ENCODE results near the gene GABBR2.

The GABBR2 gene

DNA sequence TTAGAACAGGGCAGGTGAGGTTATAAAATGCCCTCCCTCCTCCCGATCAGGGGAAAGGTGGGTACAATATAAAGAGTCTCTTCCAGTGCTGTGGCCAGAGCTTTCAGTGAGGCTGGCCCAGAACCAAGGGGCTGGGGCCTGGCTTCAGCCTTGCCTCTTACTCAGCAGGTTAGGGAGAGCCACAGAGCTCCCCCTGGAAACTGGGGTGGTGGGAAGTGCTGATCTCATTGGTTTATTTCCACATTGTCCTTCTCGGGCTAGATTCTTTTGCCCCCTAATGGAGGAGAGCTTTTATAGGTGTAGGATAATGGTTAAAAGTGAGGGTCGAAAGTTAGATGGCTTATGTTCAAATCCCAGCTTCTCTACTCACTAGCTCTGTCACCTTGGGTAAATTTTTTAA lies 266.6 kb downstream of the GABBR2 start:
- DNase-seq (ENCODE audit: low read depth in 2 of 2), result no peak

- DNase-seq (ENCODE audit: low read depth in 2 of 2), result no peak
Observed at GRCh38 chr9:98438666-98439065, 270.1 kb downstream of the GABBR2 start.

- no peak for DNase-seq (ENCODE audit: low read depth in 2 of 2)
Observed at GRCh38 chr9:98437458-98438034, 271.2 kb downstream of the GABBR2 start.

- no peak for DNase-seq (ENCODE audit: low read depth in 2 of 2)
Observed at GRCh38 chr9:98432960-98433359, 275.8 kb downstream of the GABBR2 start.

DNA sequence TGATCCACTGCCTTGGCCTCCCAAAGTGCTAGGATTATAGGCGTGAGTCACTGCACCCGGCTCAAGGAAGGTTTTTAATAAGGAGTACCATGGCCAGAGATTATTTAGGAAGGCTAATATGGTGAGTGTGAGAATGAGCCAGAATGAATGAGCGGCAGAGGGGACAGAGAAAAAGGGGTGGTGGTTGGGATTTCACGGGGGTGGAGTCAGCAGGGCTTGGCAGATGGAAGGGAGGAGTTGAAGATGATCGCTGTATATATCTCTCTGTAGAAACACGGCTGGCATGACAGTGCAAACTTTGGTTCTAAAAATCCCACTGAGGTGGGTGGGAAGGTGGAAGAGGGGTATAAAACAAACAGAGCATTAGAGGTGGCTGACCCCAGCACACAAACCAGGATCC lies 276.6 kb downstream of the GABBR2 start:
- no peak for DNase-seq (ENCODE audit: low read depth in 2 of 2)

DNA sequence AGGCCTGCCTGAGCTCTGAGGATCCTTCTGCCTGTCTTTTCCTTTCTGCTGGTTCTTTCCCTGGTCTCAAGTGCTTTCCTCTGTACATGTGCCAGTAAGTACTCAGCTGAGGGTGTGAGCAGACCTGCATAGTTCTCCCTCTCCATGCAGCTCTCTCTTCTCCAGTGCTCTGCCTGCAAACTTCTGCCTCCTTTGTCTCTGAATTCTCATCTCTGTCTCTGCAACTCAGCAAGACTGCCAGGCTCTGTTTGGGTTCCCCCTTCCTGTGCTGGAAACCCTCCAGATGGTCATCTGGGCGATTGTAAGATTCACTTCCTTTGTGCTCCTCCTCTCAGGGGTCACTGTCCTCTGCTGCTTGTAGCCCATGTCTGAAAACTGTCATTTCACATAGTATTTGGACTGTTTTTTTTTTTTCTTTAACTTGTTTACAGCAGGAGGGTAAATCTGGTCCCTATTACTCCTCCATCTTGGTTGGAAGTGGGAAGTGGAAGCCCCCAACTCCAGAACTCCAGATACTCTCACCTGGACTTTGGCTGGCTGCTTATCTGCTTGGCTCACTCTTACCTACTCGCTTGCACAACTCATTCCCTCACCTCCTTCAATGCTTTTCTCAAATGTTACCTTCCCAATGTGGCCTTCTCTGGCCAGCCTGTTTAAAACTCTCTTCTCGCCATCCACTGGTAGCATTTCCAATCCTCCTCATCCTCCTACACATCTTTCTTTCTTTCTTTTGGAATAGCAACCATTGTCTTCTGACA lies 278.0 kb downstream of the GABBR2 start:
- DNase-seq (ENCODE audit: low read depth in 2 of 2), result no peak

DNA sequence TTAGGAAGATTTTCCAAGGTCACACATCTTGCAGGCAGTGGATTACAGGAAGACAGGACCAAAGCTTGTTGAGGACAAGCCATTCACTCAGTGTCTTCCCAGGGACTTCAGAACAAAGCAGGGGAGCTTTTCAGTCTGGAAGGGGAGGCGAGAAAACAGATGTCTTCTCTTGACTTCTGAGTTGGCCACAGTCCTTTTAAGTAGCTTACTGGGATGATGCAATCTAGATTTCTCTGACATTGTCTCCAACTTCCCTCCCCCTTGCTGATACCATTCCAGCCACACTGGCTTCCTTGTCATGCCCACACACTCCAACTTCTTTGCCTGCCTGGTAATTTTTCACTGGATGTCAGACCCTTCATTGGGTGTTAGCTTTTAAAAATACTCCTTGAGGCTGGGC lies 279.1 kb downstream of the GABBR2 start:
- DNase-seq (ENCODE audit: low read depth in 2 of 2), result peak; percentile 38 to 46

DNA sequence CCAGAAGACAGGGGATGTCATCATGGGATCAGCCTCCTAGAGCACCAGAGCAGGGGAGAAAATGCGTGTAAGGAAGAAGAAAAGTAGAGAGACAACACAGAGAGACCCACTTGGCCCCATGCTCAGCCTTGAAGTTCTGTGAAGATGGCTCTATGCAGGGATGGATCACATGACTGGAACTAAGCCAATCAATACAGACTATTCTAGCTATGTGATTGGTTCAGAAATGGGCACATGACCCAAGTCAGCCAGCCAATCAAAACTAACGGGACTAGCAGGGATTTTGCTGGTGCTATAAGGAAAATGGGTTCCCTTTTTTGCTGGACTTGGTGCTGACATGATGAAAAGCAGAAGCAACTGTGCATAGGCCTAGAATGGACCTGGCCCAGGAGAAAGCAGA lies 280.3 kb downstream of the GABBR2 start:
- no peak for DNase-seq (ENCODE audit: low read depth in 2 of 2)

DNA sequence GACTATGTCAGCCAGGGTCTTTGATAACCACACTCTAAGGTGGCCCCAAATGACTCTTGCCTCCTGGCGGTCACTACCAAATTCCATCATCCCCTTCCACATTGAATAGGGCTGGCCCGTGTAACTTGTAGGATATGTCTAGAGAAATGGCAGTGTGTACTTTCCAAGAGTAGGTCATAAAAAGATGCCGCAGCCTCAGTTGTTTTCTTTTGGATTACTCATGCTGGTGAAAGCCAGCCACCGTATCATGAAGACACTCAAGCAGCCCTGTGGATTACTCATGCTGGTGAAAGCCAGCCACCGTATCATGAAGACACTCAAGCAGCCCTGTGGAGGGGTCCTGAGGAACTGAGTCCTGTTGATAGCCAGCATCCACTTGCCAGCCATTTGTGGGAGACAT lies 281.2 kb downstream of the GABBR2 start:
- DNase-seq (ENCODE audit: low read depth in 2 of 2), result no peak

DNA sequence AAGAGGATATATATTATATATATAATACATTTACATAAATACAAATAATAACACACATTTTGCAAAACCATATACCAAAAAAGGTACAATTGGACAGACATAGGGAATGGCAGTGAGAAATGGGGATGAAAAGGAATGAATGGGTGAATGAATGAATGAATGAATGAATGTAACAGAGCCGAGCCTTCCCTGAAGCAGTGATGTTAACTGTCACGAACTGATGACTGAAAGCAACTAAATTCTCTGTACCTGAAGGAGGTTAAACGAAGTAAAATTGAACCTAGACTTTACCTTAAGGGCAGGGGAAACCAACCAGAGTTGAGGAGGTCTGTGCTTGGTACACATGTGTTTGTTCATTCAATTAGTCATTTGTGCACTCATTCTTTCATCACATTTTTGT lies 283.7 kb downstream of the GABBR2 start:
- no peak for DNase-seq (ENCODE audit: low read depth in 2 of 2)

DNA sequence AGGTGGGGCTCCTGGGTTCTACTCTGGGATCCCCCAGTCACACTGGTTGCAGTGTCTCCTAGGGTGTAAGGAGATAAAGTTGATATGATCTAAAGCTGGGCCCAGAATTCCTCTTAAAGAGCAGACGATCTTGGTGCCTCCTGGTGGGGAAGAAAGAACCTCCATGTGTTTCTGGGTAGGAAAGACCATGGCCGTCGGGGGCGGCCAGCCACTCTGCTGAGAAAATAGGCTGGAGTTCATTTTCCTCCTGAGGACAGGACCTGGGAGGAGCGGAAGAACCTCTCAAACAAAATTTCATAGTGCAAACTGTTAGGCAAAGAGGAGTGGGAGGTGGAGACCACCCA lies 289.5 kb downstream of the GABBR2 start:
- DNase-seq (ENCODE audit: low read depth in 2 of 2), result no peak

DNA sequence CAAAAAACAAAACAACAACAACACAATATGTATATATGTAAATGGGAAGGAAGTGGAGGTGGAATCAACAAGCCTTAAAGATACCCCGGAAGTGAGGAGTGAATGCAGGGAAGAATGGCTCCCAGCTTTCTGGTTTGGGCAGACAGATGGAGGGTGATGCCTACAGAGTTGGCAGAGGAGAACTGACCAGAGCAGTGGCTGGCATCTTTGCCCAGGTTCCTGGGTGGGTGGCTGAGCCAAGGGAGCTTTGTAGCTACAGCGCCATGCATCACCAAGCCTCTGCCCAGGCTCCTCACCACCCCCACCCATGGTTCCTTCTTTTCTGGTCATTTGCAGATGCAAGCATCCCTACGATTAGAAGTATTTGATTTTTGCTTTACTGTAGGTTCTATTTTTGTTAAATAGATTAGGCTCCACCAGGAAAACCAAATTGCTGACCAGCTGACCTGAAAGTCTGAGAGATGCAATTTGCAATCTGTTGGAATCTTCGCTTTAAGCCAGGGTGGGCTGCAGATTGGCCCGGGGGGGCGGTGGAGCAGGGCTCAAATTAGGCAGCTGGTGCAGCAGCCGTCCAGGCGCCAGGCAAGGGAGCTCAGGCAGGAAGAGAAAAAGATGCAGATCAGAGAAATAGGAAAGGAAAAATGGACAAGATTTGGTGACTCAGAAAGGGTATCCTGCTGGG lies 290.0 kb downstream of the GABBR2 start:
- DNase-seq (ENCODE audit: low read depth in 2 of 2), result no peak

DNA sequence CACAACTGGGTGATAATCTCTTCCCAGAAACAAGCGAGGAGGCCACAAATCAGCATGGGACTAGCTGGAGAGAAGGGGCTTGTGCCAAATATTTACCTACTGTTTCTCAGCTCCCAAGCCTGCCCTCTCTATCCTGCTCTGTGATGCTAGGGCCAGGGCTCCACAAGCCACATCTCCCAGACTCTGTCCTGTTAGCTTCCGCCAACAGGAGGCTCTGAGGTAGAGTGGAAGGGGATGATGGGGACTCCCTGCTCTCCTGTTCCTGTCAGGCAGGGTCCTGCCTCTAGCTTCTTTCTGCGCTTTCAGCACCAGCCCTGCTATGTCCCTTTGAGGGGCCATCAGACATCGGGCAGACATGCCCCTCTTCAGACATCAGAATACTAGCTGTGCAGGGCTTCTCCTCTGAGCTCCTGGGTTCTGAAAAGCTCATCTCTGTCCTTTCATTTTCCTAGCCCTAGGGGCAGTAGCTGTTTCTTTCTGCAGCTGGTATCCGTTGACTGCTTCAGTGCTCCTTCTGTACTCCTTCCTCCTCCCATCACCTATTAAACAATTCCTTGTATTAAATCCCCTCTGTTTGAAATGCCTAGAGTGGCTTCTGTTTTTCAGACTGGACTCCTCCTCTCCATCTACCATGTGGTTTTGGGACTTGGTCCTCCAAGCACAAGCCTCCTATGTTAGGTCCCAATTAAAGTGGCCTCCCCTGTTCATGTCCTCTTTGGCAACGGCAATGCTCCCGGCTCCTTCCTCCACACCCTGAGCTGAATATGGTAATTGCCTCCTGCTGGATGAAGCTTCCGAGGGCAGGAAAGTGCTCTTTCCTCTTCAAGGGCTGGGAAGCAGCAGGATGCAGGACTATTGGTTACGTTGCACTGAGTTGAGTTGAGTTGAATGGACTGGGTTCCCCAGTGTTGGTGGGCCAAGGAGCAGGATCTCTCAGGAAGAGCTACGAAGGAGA lies 292.2 kb downstream of the GABBR2 start:
- DNase-seq (ENCODE audit: low read depth in 2 of 2), result no peak

GRCh38 chr9:98415782-98416181 lies 293.0 kb downstream of the GABBR2 start:
- no peak for DNase-seq (ENCODE audit: low read depth in 2 of 2)

GRCh38 chr9:98413084-98413483 lies 295.7 kb downstream of the GABBR2 start:
- no peak for DNase-seq (ENCODE audit: low read depth in 2 of 2)

- DNase-seq (ENCODE audit: low read depth in 2 of 2), result no peak
Observed at GRCh38 chr9:98412101-98412842, 296.5 kb downstream of the GABBR2 start.

- peak; percentile 39 to 50 for DNase-seq (ENCODE audit: low read depth in 2 of 2)
Observed at GRCh38 chr9:98410185-98410697, 298.5 kb downstream of the GABBR2 start.

DNA sequence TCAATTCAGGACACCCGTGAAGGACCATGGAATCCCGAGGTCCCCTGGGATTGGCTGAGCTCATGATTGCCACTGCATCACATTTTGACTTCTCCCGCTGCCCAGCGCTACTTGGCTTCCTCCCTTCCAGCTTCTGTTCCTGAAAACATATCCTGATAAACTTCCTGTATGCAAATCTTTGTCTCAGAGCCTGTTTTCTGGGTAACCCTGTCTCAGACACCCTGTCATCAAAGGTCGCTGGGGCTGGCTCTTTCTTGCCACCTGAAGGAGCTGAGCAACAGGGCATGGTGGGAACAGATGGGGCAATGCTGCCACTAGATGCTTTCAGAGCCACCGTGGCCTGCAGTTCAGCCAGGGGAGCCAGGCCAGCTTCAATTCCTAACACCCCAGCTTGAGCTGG lies 299.0 kb downstream of the GABBR2 start:
- no peak for DNase-seq (ENCODE audit: low read depth in 2 of 2)

GRCh38 chr9:98406469-98406868 lies 302.3 kb downstream of the GABBR2 start:
- no peak for DNase-seq (ENCODE audit: low read depth in 2 of 2)

DNA sequence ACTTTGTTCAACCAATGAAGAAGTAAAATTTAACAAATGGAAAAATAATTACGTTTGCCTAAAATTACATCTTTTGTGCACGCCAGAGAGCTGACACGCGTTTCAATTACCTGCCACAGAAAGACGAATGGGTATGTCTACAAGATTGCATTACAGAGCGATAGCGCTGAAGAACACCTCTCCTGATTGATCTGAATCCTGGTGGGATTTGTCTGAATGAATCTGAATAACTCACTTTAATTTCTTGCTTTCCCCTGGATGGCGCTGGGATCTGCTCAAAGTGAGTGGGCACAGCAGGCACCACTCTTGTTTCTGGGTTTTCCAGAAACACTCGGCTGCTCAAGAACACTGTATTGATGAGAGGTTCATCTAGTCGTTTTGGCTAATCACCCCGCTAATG lies 304.5 kb downstream of the GABBR2 start:
- no peak for DNase-seq (ENCODE audit: low read depth in 2 of 2)

DNA sequence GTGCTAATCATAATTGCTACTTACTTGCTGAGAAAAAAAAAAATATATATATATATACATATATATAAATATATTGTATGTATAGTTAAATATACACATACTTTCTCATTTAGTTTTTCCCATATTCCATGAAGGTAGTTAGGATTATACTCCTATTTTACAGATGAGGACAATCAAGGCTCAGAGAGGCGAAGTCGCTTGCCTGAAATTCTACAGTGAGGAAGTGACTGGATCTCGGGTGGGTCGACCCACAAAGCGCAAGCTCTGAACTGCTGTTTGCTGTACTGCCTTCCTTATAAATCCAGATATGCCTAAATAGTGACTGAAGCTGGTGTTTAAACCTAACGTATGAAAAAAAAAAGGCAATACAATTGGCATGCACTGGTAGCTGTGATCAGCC lies 305.0 kb downstream of the GABBR2 start:
- no peak for DNase-seq (ENCODE audit: low read depth in 2 of 2)
